ENCODE results near the gene COLEC12.

COLEC12 gene

GRCh38 chr18:386994-387393, 113.5 kb downstream of the COLEC12 start:
- no peak for DNase-seq (ENCODE audit: low spot score)

GRCh38 chr18:384897-385296, 115.6 kb downstream of the COLEC12 start:
- DNase-seq (ENCODE audit: low spot score), result no peak

- no peak for DNase-seq (ENCODE audit: low spot score)
Measured at GRCh38 chr18:383135-383534, 117.4 kb downstream of the COLEC12 start.

- no peak for DNase-seq (ENCODE audit: low spot score)
Measured at GRCh38 chr18:382423-382984, 118.0 kb downstream of the COLEC12 start.

- no peak for DNase-seq (ENCODE audit: low spot score)
Measured at GRCh38 chr18:379681-380330, 120.7 kb downstream of the COLEC12 start.

GRCh38 chr18:378079-378478, 122.4 kb downstream of the COLEC12 start:
- DNase-seq (ENCODE audit: low spot score), result no peak

- no peak for DNase-seq (ENCODE audit: low spot score)
Measured at GRCh38 chr18:377088-377487, 123.4 kb downstream of the COLEC12 start.

DNA sequence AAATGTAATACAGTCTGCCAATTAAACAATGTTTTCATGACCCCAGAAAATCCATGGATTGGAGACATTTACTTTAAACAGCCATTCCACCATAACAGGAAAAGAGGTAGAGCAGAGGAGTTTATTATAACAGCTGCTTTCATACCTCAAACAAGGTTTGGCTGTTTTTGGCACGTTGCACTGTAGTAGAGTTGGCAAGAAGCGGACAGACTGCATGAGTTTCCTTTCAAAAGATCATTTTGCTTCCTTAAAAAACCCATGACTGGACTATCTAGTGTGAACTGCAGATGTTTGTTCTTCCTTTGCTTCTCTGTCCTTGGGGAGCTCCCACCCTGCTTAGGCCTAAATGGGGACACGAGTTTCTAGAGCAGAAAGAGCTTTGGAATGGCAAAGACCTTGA, 124.2 kb downstream of the COLEC12 start:
- no peak for DNase-seq (ENCODE audit: low spot score)

- DNase-seq (ENCODE audit: low spot score), result no peak
Measured at GRCh38 chr18:374721-375168, 125.8 kb downstream of the COLEC12 start.

DNA sequence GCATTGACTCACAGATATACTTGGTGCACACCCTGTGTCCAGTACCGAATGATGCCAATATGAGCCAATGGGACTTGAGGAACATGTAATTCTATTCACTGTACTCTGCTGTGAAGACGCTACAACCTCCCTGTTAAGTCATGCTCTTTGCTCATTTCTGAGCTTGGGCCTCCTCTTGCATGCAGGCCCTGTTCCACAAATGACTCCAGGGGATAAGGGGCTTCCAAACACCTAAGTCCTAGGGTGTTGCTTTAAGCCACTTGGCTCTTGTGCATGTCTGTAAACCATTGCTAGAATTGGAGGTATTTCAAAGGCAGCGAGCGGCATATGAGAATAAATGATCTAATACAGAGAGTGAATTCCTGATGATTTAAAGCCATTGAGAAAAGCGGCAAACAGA, 126.7 kb downstream of the COLEC12 start:
- DNase-seq (ENCODE audit: low spot score), result no peak

GRCh38 chr18:371609-371982, 128.9 kb downstream of the COLEC12 start:
- DNase-seq (ENCODE audit: low spot score), result no peak

GRCh38 chr18:370751-371608, 129.5 kb downstream of the COLEC12 start:
- DNase-seq (ENCODE audit: low spot score), result no peak

DNA sequence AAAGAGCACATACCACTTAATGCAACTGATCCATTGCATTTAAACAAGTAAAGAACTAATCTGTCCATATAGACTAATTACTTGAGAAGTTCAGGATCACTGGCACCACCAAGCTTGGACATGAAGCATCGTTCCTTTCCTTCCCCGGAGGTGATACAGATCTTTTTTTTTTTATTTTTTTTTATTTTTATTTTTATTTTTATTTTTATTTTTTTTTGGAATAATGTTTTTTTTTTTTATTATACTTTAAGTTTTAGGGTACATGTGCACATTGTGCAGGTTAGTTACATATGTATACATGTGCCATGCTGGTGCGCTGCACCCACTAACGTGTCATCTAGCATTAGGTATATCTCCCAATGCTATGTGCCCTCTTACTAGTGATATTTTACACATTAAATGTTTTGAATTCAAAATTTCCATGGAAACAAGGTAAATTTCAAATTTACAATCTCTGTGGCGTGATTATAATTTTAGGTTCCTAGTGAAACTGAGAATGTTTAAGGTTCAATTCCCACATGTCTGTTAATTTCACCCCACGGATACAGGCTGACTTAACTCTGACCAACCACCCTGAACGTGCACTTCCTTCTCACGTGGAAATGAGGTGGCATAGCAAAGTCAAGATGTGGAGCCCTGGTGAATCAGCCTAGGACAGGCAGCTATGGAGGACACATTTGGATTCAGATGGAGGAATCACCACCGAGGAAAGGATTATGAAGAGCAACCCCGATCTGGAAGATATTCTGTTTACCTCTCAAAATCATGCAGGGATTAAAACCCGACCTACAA, 131.1 kb downstream of the COLEC12 start:
- peak; percentile 7 for DNase-seq (ENCODE audit: low spot score)

DNA sequence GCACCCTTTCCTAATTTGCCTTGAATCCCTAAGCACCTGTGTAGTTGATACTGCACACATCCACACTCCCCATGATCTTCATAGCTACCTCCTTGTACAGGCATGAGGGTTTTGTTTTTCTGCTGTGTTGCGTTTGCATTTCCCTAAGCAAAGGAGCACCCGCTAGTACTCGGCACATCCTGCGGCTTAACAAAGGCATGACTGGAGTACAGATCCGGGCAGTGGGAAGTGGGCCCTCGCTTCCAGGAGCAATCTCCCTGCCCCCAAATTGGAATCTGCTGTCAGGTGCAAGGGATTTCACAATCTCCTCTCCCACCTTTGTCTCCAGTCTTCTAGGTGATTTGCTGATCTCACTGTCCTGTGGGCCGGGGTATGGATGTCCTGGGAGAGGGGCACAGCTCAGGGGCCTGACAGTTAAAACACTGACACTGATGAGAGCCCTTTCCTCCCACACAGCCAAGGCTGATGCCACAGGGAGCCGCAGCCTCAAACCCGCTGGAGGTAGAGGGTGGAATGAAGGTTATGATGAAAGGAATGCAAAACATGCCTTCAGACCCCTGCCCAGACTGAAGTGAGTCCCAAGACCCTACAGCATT, 133.9 kb downstream of the COLEC12 start:
- DNase-seq (ENCODE audit: low spot score), result no peak

- DNase-seq (ENCODE audit: low spot score), result no peak
Measured at GRCh38 chr18:365651-366050, 134.8 kb downstream of the COLEC12 start.

- DNase-seq (ENCODE audit: low spot score), result no peak
Measured at GRCh38 chr18:364256-364826, 136.2 kb downstream of the COLEC12 start.

- no peak for DNase-seq (ENCODE audit: low spot score)
Measured at GRCh38 chr18:363301-364085, 137.0 kb downstream of the COLEC12 start.

GRCh38 chr18:362311-363290, 137.9 kb downstream of the COLEC12 start:
- DNase-seq (ENCODE audit: low spot score), result no peak

DNA sequence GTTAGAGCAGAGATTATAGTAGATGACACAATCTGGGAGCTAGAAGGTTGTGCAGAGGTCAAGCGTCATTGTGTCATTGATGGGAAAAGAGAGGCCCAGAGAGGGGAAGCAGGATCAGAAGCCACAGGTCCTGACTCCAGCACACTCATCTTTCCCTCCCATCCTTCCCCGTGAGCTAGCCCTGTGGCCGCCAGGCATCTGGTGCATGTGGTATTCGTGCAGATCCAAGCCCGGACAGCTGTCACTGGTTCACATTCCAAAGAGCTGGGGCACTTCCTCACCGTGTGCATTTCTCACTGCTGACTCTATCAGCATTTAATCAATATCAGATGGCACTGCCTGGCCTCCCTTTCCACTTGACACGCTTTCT, 138.6 kb downstream of the COLEC12 start:
- peak; percentile 12 for DNase-seq (ENCODE audit: low spot score)

Data from kidney capillary endothelial cell (primary cell).